ENCODE measurements around the gene ADAM23. TPM values are rescaled to one million over a fixed set of nuclear protein-coding genes. Genes with fewer than 3 reads are reported as not detected.

Gene ADAM23
- total RNA-seq, 6 donors from 2014 or later = 0.15 to 3.5 (median 0.89) TPM; not detected in 1

- H3K27me3 ChIP-seq = no peaks in the 10 kb centered on the region
- H3K9me3 ChIP-seq = no peaks in the 10 kb centered on the region
- TF ChIP-seq POLR2AphosphoS5 (IDR thresholded peaks at IDR 0.05) (no peak), EP300 (IDR thresholded peaks at IDR 0.05) (no peak), CTCF (IDR thresholded peaks at IDR 0.05) (no peak), POLR2A (IDR thresholded peaks at IDR 0.05) (no peak)
- no peaks in the 10 kb centered on the region for H3K4me1 ChIP-seq
- no peak for ATAC-seq (ENCODE audit: low FRiP score in 2 of 2)
- H3K27ac ChIP-seq = no peak overlapping the region
- H3K4me3 ChIP-seq = no peak overlapping the region
- DNase-seq = no peak
- no peaks in the 10 kb centered on the region for H3K36me3 ChIP-seq
- 93% methylated on average over 3 of the region's 3 CpGs for WGBS, 2 donors
Observed at GRCh38 chr2:206572725-206573124, 129.4 kb downstream of the ADAM23 start.

GRCh38 chr2:206573793-206574192 lies 130.5 kb downstream of the ADAM23 start:
- no peak for ATAC-seq (ENCODE audit: low FRiP score in 2 of 2)
- 88 to 92% methylated on average over 6 of the region's 6 CpGs for WGBS, 2 donors
- DNase-seq = no peak
- Histone ChIP-seq H3K4me1 (no peaks in the 10 kb centered on the region), H3K36me3 (no peaks in the 10 kb centered on the region), H3K9me3 (no peaks in the 10 kb centered on the region), H3K27ac (no peak overlapping the region), H3K4me3 (no peak overlapping the region), H3K27me3 (no peaks in the 10 kb centered on the region)
- TF ChIP-seq EP300 (IDR thresholded peaks at IDR 0.05) (no peak), POLR2AphosphoS5 (IDR thresholded peaks at IDR 0.05) (no peak), CTCF (IDR thresholded peaks at IDR 0.05) (no peak), POLR2A (IDR thresholded peaks at IDR 0.05) (no peak)

GRCh38 chr2:206584323-206585116 lies 141.2 kb downstream of the ADAM23 start:
- Histone ChIP-seq H3K27ac (no peak overlapping the region), H3K36me3 (no peaks in the 10 kb centered on the region), H3K4me3 (no peak overlapping the region), H3K4me1 (no peaks in the 10 kb centered on the region), H3K27me3 (no peaks in the 10 kb centered on the region), H3K9me3 (no peaks in the 10 kb centered on the region)
- DNase-seq (no peak), ATAC-seq (ENCODE audit: low FRiP score in 2 of 2) (no peak)
- TF ChIP-seq POLR2A (IDR thresholded peaks at IDR 0.05) (no peak), EP300 (IDR thresholded peaks at IDR 0.05) (no peak), POLR2AphosphoS5 (IDR thresholded peaks at IDR 0.05) (no peak), CTCF (IDR thresholded peaks at IDR 0.05) (no peak)
- WGBS, 2 donors = 78 to 85% methylated on average over 11 of the region's 11 CpGs

- Histone ChIP-seq H3K9me3 (no peaks in the 10 kb centered on the region), H3K4me3 (no peak overlapping the region), H3K36me3 (no peaks in the 10 kb centered on the region), H3K27ac (no peak overlapping the region), H3K27me3 (no peaks in the 10 kb centered on the region), H3K4me1 (no peaks in the 10 kb centered on the region)
- 81 to 90% methylated on average over 2 of the region's 2 CpGs for WGBS, 2 donors
- no peak for ATAC-seq (ENCODE audit: low FRiP score in 2 of 2)
- TF ChIP-seq CTCF (IDR thresholded peaks at IDR 0.05) = no peak
- no peak for TF ChIP-seq POLR2A (IDR thresholded peaks at IDR 0.05)
- no peak for TF ChIP-seq POLR2AphosphoS5 (IDR thresholded peaks at IDR 0.05)
- no peak for TF ChIP-seq EP300 (IDR thresholded peaks at IDR 0.05)
- DNase-seq = no peak
Observed at GRCh38 chr2:206585335-206585734, 142.0 kb downstream of the ADAM23 start.

- H3K27ac ChIP-seq = no peak overlapping the region
- no peak for TF ChIP-seq EP300 (IDR thresholded peaks at IDR 0.05)
- no peak for TF ChIP-seq CTCF (IDR thresholded peaks at IDR 0.05)
- TF ChIP-seq POLR2AphosphoS5 (IDR thresholded peaks at IDR 0.05) = no peak
- TF ChIP-seq POLR2A (IDR thresholded peaks at IDR 0.05) = no peak
- H3K4me3 ChIP-seq = no peak overlapping the region
- ATAC-seq (ENCODE audit: low FRiP score in 2 of 2) (no peak), DNase-seq (no peak)
- no peaks in the 10 kb centered on the region for H3K4me1 ChIP-seq
- 55 to 57% methylated on average over 1 of the region's 1 CpG for WGBS, 2 donors
- no peaks in the 10 kb centered on the region for H3K9me3 ChIP-seq
- H3K27me3 ChIP-seq = no peaks in the 10 kb centered on the region
- H3K36me3 ChIP-seq = no peaks in the 10 kb centered on the region
Observed at GRCh38 chr2:206586609-206587008, 143.3 kb downstream of the ADAM23 start.

Measured in upper lobe of left lung (tissue), 6 donors.